ENCODE results near the gene PPP1R12C.

DNA sequence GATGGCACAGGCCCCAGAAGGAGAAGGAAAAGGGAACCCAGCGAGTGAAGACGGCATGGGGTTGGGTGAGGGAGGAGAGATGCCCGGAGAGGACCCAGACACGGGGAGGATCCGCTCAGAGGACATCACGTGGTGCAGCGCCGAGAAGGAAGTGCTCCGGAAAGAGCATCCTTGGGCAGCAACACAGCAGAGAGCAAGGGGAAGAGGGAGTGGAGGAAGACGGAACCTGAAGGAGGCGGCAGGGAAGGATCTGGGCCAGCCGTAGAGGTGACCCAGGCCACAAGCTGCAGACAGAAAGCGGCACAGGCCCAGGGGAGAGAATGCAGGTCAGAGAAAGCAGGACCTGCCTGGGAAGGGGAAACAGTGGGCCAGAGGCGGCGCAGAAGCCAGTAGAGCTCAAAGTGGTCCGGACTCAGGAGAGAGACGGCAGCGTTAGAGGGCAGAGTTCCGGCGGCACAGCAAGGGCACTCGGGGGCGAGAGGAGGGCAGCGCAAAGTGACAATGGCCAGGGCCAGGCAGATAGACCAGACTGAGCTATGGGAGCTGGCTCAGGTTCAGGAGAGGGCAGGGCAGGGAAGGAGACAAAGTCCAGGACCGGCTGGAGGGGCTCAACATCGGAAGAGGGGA, 1.1 kb downstream of the PPP1R12C start:
- TF ChIP-seq, protein P1, sequence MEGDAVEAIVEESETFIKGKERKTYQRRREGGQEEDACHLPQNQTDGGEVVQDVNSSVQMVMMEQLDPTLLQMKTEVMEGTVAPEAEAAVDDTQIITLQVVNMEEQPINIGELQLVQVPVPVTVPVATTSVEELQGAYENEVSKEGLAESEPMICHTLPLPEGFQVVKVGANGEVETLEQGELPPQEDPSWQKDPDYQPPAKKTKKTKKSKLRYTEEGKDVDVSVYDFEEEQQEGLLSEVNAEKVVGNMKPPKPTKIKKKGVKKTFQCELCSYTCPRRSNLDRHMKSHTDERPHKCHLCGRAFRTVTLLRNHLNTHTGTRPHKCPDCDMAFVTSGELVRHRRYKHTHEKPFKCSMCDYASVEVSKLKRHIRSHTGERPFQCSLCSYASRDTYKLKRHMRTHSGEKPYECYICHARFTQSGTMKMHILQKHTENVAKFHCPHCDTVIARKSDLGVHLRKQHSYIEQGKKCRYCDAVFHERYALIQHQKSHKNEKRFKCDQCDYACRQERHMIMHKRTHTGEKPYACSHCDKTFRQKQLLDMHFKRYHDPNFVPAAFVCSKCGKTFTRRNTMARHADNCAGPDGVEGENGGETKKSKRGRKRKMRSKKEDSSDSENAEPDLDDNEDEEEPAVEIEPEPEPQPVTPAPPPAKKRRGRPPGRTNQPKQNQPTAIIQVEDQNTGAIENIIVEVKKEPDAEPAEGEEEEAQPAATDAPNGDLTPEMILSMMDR (IDR thresholded peaks at IDR 0.05): no peak
- no peak for TF ChIP-seq ZFX (IDR thresholded peaks at IDR 0.05; ENCODE audit: borderline replicate concordance)
